ENCODE data around the gene DAG1.

The DAG1 gene

DNA sequence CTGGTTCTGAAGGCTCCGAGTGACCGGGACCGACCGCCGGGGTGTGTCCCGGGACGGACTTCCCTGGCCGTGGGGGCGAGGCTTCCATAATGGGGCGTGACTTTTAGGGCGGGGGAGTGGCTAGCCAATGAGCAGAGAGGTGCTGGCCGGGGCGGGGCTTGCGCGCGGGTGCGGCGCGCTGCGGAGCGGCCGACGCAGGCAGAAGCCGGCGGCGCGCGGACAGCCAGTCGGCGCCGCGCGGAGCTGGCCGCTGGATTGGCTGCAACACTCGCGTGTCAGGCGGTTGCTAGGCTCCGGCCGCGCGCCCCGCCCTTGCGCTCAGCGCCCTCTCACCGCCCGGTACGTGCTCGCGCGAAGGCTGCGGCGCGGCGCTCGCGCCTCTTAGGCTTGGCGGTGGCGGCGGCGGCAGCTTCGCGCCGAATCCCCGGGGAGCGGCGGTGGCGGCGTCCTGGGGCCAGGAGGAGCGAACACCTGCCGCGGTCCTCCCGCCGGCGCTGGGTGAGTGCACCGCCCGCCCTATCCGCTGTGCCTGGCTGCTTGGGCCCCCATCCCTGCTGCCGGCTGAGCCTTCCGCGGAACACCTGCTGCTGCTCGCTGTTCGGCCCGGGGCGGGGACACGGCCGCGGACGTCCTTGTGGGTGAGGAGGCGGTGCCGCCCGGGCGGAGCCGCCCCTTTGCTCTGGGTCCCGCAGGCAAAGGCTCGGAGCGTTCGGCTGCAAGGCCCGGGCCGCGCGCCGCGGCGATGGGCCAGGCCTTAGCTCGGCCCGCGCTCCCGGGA is at the start of gene DAG1:
Gene DAG1, plus strand, starts transcription at position 332 of the 778 bp plus-strand sequence. CDS start 40,268 bp downstream, outside the sequence.
- peak; percentile 88 for DNase-seq (ENCODE audit: low read depth, low spot score)

DNA sequence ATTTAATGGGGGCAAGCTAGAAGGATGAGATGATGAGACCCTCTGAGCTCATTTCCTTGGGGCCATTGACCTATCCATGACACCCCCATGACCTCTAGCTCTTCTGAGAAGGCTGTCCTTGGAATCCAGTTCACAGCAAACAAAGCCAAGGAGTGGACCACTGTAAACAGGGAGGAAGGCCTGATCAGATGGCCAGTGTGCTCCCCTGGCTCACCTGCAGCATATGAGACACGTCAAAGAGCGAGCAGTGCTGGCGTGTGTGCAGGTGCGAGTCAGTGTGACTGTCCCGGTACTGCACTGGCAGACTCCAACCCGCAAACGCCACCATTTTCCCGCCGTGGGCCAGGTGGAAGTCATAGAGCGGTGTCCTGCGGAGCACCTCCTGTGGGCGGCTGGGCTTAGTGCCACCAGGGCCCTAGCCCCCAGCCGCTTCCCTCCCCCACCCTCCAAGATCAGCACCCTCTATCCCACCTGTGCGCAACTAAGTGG is 48.1 kb upstream of the DAG1 start:
- no peak for DNase-seq (ENCODE audit: low read depth, low spot score)

DNA sequence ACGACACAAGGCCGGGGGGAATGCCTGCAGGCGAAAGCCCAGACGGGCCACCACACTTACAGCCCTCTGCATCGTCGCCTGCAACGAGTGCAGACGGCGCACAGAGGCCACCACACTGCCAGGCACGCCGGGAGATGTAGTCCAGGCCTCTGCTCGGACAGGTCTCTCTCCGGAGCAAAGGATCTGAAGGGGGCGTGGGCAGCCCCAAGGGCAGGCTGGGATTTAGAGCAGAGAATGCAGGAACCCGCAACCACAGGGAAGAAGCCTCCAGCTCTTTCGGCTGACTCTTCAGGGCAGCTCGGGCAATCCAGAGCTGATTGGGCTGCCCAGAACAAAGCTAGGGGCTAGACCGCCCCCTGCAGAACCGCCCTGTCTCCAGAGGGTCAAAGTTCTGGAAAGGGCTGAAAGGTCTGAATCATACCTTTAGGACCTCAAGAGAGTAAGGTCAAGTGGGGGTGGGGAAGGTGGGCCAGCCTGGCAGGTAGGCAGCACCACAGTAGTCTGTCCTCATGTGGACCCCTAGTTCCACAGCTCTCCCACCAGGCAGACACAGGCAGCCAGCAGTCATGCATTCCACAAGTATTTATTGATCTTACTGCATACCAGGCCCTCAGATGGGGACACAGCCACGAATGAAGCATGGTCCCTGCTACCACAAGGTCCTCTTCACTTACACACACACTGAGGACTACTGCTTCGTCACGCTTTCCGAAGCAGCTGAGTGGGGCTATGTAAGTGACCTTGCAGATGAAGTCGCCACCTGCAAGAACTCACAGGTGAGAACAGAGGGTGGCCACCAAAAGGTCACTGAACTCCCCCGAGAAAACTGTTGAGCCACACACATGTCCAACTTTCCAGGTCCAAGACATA is 47.5 kb upstream of the DAG1 start, which contains the start of gene AMT:
Gene AMT, minus strand, starts transcription at position 95 of the 870 bp plus-strand sequence. Its CDS starts 23 bp downstream, at position 72.
- no peak for DNase-seq (ENCODE audit: low read depth, low spot score)

DNA sequence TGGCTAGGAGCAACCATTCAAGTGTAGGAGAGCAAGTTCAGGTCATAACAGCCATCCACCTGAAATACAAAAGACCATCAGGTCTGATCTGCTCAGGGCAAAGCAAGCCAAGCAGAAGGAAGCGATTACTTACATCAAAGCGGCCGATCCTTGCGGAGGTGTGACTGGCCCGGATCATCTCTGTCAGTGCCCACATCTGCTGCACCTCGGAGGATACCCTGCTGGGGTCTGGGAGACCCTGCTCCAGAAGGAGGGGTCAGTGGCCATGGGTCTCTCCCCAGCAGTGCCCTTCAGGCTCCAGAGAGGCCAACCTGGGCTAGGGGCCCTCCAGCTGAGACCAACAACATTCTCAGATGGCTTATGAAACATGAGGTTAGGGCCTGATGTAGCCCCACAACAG is 45.3 kb upstream of the DAG1 start:
- no peak for DNase-seq (ENCODE audit: low read depth, low spot score)

DNA sequence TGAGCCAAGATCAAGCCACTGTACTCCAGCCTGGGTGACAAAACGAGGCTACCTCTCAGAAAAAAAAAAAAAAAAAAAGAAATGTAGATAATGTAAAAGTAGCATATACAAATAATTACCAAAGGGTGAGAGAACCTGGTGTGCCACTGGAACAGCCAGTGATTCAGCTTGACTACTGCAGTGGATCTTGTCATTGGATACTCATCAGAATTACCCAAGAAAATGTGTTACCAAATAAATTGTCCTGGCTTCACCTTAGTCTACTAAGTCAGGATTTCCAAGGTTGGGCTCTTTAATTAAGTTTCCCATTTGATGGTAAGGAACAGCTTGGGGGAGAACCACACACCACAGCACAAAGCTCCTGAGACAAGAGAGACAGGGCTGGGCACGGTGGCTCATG is 42.5 kb upstream of the DAG1 start:
- DNase-seq (ENCODE audit: low read depth, low spot score) = no peak

DNA sequence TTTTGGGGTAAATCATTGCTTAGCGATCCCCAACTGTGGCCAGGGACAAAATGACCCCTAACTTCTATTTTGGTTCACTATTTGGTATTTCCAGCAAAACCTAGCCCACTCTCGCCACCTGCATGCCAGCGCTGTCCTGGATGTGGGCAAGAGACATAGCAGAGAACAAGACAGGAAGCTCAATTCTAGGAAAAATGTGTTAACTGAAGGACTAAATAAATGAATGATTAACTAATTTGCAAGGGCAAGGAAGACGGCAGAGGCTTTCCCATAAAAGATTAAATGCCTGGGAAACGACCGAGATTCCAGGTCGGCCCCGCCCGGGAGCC is 41.4 kb upstream of the DAG1 start:
- no peak for DNase-seq (ENCODE audit: low read depth, low spot score)

DNA sequence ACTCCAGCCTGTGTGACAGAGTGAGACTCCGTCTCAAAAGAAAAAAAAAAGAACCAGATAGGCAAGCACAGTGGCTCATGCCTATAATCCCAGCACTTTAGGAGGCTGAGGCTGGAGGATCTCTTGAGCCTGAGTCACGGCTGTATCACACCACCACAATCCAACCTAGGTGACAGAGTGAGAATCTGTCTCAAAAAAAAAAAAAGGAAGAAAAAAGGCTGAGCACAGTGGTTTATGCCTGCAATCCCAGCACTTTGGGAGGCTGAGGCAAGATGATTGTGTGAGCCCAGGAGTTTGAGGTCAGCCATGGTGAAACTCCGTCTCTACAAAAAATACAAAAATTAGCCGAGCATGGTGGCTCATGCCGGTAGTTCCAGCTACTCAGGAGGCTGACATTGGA is 35.3 kb upstream of the DAG1 start:
- DNase-seq (ENCODE audit: low read depth, low spot score) = no peak

DNA sequence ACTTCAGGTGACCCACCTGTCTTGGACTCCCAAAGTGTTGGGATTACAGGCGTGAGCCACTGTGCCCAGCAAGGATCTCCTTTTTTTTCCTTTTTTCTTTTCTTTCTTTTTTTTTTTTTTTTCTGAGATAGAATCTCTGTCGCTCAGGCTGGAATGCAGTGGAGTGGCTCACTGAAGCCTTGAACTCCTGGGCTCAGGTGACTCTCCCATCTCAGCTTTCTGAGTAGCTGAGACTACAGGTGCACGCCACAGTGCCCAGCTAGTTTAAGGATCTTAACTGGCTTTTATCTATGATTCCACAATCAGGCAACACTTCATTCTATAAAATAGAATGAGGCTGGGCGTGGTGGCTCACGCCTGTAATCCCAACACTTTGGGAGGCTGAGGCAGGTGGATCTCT is 24.7 kb upstream of the DAG1 start:
- DNase-seq (ENCODE audit: low read depth, low spot score) = no peak

DNA sequence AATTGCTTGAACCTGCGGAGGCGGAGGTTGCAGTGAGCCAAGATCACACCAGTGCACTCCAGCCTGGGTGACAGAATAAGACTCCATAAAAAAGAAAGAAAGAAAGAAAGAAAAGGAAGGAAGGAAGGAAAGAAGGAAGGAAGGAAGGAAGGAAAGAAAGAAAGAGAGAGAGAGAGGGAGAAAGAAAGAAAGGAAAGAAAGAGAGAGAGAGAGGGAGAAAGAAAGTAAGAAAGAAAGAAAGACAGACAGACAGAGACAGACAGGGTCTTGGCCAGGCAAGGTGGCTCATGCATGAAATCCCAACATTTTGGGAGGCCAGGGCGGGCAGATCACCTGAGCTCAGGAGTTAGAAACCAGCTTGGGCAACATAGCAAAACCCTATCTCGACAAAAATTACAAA is 16.4 kb upstream of the DAG1 start:
- no peak for DNase-seq (ENCODE audit: low read depth, low spot score)

DNA sequence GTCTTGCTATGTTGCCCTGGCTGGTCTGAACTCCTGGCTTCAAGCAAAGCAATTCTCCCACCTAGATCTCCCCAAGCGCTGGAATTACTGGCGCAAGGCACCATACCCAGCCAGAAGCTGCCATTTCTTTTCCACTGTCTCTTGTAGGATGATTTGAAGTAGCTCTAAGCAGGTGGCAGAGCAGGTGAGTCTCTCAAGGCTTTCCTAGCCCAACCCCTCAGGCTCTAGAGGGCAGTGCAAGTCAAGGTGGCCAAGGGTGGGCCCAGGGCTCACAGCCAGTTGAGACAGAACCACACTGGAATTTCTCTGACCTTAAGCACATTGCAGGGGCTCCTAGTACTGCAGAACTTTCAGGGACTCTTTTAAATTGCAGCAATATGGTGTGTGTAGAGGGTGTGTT is 15.6 kb upstream of the DAG1 start:
- no peak for DNase-seq (ENCODE audit: low read depth, low spot score)

DNA sequence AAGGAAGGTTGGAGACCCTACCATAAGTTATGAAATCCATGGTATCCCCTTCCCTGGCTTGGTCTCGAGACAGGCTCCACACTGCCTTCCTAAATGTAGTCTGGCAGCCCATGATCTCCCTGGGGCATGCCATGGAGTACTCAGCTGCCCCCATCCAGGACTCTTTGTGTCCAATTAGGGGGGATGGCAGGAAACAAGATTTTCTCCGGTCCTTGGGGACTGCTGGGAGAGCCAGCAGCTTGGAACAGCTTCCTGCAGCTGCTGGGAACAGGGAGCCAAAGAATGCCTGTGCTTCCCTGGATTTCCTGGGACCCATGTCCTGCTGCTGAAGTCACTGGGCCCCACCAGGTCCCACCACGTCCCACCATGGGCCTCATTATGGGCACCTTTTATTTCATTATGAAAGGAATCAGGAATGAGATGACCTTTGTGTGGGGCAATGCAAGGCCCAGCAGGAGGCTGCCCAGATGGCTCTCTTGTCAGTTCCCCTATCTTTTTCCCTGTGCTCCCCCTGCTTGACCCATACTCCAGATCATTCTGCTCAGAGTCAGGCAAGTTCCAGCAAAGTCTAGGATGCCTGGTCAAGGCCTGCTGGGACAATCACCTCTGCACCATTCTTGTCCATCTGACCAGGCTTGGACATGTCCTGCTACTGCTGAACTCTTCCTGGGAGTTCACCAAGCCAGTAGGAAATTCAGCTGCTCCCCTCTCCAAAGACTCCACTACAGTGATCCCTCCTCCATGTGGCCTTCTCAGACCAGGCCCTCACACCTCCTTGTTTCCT is 15.0 kb upstream of the DAG1 start:
- no peak for DNase-seq (ENCODE audit: low read depth, low spot score)

DNA sequence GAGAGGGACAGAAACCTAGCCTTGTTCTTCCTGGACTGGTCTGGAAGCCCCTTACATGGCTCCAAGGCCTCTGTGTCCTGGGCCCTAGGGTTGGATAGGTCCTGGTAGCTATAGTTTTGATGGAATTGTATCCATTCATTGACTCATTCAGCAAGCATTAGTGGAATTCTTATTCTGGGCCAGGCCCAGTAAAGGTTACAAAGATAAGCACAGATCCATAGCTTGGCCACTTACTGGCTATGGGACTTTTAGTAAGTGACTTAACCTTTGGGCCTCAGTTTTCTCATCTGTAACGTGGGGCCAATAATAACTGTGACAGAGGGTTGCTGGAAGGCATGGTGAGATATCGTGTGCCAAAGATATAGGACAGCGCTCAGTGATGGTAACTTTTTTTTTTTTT is 13.6 kb upstream of the DAG1 start:
- no peak for DNase-seq (ENCODE audit: low read depth, low spot score)

DNA sequence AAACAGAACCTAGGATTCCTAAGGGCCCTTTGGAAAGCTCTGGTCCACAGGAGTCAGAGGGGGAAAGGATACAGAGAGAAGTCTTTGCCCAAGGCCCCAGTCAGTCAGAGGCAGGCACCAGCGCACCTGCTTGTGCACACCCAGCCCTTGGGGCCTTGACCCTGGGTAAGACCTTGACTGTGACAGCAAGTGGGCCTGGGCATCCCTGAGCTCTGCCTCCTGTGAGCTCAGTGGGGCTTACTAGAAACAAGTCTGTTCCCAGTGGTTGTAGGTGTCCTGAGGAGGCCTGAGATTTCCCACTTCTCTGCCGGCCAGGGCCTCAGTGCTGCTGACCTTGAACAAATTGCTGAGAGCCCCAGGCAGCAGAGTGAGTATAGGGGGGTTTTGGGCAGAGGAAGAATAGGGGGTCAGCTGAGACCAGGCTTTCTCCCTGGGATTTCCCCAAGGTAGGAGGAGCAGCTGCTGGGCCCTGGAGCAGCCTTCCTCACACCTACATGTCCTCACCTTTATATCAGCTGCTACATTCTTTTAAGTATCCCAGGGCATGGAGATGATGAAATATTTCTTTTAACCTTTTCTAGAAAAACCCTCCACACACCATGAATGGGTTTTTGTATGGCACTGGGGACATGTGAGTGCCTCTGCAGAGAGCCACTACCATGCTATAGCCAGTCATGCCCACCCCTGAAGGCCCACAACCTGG is 9.7 kb upstream of the DAG1 start:
- no peak for DNase-seq (ENCODE audit: low read depth, low spot score)

DNA sequence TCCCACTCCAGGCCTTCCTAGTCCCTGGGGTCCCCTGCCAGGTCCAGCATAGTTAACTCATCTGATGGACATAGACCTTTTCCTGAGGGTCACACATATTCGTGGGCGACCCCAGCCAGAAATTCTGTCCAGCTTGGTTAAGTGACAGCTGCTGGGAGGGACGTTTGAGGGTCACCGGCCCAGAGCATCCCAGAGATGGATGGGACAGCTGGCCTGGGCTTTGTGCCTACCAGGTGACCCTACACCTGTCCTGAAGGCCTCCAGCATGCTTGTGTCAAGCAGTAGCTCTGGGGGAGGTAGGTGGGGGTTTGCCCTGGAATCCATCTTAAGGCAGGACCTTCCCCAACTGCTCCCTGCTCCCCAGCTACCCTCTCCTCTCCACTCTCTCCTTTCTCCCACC is 9.1 kb upstream of the DAG1 start:
- DNase-seq (ENCODE audit: low read depth, low spot score) = no peak

DNA sequence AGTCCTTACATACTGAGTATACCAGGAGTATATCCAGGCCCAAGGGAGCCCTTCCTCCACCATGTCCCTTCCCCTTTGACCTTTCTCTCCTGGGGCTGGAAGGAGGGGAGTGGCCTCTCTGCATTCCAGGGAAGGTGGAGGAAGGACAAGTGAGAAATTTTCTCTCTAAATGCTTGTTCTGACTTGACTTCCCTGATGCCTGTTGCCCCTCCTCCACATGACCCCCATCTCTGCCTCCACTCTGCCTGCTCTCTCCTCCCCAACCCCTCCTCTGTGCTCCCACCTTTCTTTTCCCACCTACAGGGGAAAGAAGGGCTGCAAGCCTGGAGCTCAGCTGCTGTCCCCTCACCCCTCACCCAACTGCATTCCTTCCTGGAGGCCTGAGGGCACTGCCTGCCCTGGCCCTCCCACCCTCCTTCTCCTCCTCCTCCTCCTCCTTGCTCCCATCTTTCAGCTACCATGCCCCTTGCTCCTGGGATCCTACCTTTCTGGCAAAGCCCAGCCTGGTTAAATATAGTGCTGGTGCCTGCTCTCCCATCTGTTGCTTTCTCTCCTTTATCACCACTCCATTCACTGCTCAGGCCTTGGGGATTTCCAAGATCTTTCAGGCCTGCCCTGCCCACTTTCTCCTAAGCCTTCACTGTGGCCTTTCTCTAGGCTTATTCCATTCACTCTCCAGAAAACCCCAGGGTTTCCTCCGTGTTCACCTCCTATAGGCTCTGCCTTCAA is 8.5 kb upstream of the DAG1 start:
- DNase-seq (ENCODE audit: low read depth, low spot score) = no peak

DNA sequence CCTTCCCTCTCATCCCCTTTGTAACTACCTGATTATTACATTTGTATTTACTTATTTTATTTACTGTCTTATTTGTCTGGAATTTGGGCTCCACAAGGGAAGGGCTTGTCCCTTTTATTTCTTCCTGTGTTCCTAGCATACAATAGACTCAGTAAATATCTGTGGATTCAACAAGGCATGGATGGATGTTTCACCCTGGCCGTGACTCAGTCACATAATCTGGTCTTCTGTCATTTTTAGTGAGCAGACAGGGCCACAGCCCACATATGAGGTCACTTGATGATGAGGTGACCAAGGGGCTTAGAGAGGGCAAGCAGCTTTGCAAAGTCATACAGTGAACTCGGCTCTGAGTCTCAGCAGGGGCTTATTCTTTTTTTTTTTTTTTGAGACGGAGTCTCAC is 7.8 kb upstream of the DAG1 start:
- no peak for DNase-seq (ENCODE audit: low read depth, low spot score)

DNA sequence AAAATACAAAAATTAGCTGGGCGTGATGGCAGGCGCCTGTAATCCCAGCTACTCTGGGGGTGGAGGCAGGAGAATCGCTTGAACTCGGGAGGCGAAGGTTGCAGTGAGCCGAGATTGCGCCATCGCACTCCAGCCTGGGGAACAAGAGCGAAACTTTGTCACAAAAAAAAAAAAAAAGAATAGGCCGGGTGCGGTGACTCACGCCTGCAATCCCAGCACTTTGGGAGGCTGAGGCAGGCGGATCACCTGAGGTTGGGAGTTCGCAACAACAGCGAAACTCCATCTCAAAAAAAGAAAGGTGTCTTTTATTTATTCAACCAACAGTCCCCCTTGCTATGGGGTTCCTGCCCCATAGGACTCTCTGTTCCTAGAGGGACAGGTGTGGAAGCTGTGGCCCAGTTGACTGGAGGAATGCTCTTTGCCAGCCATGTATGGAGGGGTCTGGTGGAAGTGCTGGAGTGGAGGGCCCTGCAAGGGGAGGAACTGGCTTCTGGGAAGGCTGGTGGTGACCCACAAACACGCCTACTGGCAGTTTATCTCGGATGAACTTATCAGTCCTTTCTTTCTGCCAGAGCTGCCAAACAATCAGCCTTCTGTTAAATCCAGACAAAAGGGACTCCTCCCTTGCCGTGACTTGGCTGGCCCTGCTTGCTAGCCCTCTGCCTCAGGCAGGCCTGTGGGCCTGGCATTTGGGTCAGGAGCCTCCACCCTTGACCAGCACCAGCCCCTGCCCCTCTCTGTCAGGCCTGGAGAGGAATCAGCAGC is 4.6 kb upstream of the DAG1 start:
- no peak for DNase-seq (ENCODE audit: low read depth, low spot score)

DNA sequence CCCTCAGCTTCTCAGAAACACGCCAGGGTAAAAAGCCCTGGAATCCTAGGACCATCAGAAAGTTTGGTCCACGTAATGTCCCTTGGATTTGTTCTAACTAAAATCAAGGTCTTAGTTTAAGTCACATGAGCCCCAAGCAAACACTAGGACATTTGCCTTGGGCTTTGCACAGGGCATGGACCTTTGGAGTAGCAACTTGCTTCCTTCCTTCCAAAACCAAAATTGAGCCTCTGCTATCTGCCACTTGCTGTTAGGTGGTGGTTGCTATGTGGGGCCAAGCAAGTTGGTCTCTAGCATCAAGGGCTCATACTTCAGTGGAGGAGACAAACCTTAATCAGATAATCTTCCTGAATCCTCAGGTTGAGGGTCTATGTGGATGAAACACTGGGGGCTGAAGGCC is 4.0 kb upstream of the DAG1 start:
- DNase-seq (ENCODE audit: low read depth, low spot score) = no peak

DNA sequence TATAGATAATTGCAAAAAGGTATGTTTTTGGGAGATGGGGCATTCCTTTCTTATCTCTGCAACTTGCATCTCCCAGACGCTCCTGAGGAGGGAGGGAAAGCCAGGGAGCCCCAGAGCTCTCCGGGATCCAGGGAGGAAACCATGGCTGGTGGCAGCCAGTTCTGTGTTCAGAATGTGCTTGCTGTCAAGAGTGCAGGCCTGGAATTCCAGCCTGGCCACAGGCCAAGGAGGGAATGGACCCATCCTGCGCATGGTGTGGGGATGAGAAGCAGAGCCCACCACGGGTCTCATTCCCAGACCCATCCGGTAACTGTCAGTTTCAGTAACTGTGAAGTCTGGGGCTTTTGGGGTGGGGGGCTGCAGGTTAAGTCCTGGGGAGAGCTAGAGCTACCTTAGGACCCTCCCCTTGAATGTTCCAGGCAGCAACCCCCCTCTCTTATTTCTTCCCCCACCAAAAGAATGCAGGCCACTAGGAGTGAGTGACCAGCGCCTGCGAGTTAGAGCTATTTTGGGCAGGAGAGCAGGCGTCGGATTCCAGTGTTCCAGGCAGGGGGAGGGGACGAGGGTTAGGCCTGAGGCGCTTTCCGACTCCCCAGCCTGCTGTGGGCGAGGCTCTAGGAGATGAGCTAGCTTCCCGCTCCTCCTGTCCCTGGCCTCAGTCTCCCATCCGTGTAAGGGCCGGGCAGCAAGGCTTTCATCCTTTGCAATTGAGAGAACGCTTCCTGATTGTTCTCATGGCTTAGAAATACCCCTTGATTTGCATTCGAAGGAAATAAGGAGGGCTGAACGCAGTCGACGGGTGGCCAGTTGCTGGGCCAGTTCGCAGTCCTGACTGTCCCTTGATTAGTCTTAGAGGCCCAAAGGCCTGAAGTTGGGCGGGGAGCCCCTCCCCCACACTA is 781 bp upstream of the DAG1 start:
- DNase-seq (ENCODE audit: low read depth, low spot score) = no peak

Measured in smooth muscle cell of the brain vasculature (primary cell).